Measurements from ENCODE around the gene VAV2. TPM values are rescaled to one million over a fixed set of nuclear protein-coding genes. Genes with fewer than 3 reads are reported as not detected.

VAV2 gene
- total RNA-seq, 1 experiment from 2014 or later = 30.7 TPM

GRCh38 chr9:133789778-133790177 lies 202.3 kb downstream of the VAV2 start:
- Mint-ChIP-seq H3K27me3 (ENCODE audit: unreplicated experiment) (no peaks in the 10 kb centered on the region), H3K4me3 (ENCODE audit: low read depth, unreplicated experiment) (no peak overlapping the region), H3K4me1 (ENCODE audit: low read depth, unreplicated experiment) (no peaks in the 10 kb centered on the region), H3K9me3 (ENCODE audit: low read depth, unreplicated experiment) (no peaks in the 10 kb centered on the region), H3K27ac (ENCODE audit: unreplicated experiment) (no peak overlapping the region), H3K36me3 (ENCODE audit: insufficient read depth, unreplicated experiment) (peaks cover 25% of the 10 kb centered on the region)
- TF ChIP-seq, protein P1, sequence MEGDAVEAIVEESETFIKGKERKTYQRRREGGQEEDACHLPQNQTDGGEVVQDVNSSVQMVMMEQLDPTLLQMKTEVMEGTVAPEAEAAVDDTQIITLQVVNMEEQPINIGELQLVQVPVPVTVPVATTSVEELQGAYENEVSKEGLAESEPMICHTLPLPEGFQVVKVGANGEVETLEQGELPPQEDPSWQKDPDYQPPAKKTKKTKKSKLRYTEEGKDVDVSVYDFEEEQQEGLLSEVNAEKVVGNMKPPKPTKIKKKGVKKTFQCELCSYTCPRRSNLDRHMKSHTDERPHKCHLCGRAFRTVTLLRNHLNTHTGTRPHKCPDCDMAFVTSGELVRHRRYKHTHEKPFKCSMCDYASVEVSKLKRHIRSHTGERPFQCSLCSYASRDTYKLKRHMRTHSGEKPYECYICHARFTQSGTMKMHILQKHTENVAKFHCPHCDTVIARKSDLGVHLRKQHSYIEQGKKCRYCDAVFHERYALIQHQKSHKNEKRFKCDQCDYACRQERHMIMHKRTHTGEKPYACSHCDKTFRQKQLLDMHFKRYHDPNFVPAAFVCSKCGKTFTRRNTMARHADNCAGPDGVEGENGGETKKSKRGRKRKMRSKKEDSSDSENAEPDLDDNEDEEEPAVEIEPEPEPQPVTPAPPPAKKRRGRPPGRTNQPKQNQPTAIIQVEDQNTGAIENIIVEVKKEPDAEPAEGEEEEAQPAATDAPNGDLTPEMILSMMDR (IDR thresholded peaks at IDR 0.05; ENCODE audit: unreplicated experiment) = no peak
- DNase-seq = no peak
- CTCF ChIA-PET = no interaction called here
- no TSS peak for BruUV-seq (replicated peaks)
- intact Hi-C loops (cut with micrococcal nuclease; ENCODE audit: unreplicated experiment) = no loop called here

- TF ChIP-seq, protein P1 (IDR thresholded peaks at IDR 0.05; ENCODE audit: unreplicated experiment) = no peak
- H3K4me3 Mint-ChIP-seq (ENCODE audit: low read depth, unreplicated experiment) = no peak overlapping the region
- H3K36me3 Mint-ChIP-seq (ENCODE audit: insufficient read depth, unreplicated experiment) = peaks cover 23% of the 10 kb centered on the region
- no peaks in the 10 kb centered on the region for H3K27me3 Mint-ChIP-seq (ENCODE audit: unreplicated experiment)
- CTCF ChIA-PET = no interaction called here
- H3K4me1 Mint-ChIP-seq (ENCODE audit: low read depth, unreplicated experiment) = no peaks in the 10 kb centered on the region
- intact Hi-C loops (cut with micrococcal nuclease; ENCODE audit: unreplicated experiment) = no loop called here
- H3K27ac Mint-ChIP-seq (ENCODE audit: unreplicated experiment) = no peak overlapping the region
- DNase-seq = no peak
- no peaks in the 10 kb centered on the region for H3K9me3 Mint-ChIP-seq (ENCODE audit: low read depth, unreplicated experiment)
- BruUV-seq (replicated peaks) = no TSS peak
Observed at GRCh38 chr9:133788819-133789717, 203.1 kb downstream of the VAV2 start.

DNA sequence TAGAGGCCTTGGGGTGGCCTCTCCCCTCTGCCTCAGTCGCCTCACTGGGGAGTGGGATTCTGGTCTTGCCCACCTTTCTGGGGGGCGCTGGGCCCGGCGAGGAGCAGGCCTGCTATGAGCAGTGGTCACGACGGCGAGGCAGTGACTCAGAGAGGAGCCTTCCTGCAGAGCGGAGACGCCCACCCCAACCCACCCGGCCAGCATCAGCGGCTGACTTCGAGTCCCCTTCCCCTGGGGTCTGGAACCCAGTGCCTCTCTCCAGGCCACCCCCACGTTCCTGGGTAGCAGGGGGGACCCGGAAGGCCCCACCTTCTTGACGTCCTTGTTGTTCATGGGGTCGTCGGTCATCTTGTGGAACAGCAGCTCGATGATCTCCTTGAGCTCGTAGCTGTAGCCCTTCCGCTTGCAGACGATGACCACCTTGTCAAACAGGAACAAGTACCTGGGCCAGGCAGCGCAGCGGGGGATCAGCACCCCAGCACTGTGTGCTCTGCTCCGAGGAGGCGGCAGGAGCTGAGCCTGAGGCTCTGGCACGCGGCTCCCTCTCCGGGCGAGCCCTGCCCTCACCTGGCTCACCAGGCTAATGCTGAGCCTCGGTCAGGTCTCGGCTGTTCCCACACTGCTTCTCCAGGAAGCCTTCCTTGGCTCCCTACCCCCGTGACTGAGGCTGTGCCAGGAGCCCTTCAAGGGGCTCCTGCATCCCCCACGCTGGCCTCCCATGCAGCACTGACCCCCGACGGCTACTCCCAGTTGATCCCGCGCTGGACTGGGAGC lies 203.9 kb downstream of the VAV2 start:
- BruUV-seq (replicated peaks) = no TSS peak
- intact Hi-C loops (cut with micrococcal nuclease; ENCODE audit: unreplicated experiment) = no loop called here
- TF ChIP-seq, protein P1 (IDR thresholded peaks at IDR 0.05; ENCODE audit: unreplicated experiment) = no peak
- CTCF ChIA-PET = interaction anchor here (0.6 kb wide), 1 partner anchor 128 kb away, joined by 5 read pairs; no protein-coding TSS in a partner anchor
- DNase-seq = no peak
- no peak overlapping the region for H3K4me3 Mint-ChIP-seq (ENCODE audit: low read depth, unreplicated experiment)
- H3K4me1 Mint-ChIP-seq (ENCODE audit: low read depth, unreplicated experiment) = no peaks in the 10 kb centered on the region
- H3K36me3 Mint-ChIP-seq (ENCODE audit: insufficient read depth, unreplicated experiment) = peaks cover 23% of the 10 kb centered on the region
- no peaks in the 10 kb centered on the region for H3K27me3 Mint-ChIP-seq (ENCODE audit: unreplicated experiment)
- H3K27ac Mint-ChIP-seq (ENCODE audit: unreplicated experiment) = no peak overlapping the region
- no peaks in the 10 kb centered on the region for H3K9me3 Mint-ChIP-seq (ENCODE audit: low read depth, unreplicated experiment)

- Mint-ChIP-seq H3K4me1 (ENCODE audit: low read depth, unreplicated experiment) (no peaks in the 10 kb centered on the region), H3K36me3 (ENCODE audit: insufficient read depth, unreplicated experiment) (peaks cover 28% of the 10 kb centered on the region), H3K27me3 (ENCODE audit: unreplicated experiment) (no peaks in the 10 kb centered on the region), H3K9me3 (ENCODE audit: low read depth, unreplicated experiment) (no peaks in the 10 kb centered on the region), H3K27ac (ENCODE audit: unreplicated experiment) (no peak overlapping the region), H3K4me3 (ENCODE audit: low read depth, unreplicated experiment) (no peak overlapping the region)
- intact Hi-C loops (cut with micrococcal nuclease; ENCODE audit: unreplicated experiment) = no loop called here
- no TSS peak for BruUV-seq (replicated peaks)
- TF ChIP-seq, protein P1 (IDR thresholded peaks at IDR 0.05; ENCODE audit: unreplicated experiment) = no peak
- CTCF ChIA-PET = interaction anchor here (0.6 kb wide), 1 partner anchor 129 kb away, joined by 5 read pairs; no protein-coding TSS in a partner anchor
- DNase-seq = no peak
Observed at GRCh38 chr9:133787754-133788025, 204.4 kb downstream of the VAV2 start.

All from Calu3 (cell line).